ENCODE results near the gene ACAT2.

DNA sequence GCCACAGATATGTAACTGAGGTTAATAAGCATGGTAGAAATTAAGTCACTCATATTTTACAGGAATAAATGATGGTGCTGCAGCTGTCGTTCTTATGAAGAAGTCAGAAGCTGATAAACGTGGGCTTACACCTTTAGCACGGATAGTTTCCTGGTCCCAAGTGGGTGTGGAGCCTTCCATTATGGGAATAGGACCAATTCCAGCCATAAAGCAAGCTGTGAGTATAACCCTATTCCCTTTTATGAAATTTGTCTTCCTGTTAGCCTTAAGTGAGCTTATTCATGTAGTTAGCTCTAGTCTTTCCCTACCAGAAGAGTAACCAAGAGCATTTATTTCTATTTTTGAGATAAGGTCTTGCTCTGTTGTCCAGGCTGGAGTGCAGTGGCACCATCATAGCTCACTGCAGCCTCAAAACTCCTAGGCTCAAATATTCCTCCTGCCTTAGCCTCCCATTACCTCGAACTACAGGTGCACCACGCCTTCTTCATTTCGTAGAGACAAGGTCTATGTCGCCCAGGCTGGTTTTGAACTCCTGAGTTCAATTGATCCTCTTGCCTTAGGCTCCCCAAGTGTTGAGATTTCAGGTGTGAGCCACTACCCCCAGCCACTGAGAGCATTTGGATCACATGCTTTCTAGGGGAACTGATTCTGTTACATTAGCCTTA is 15.5 kb downstream of the ACAT2 start:
- TF ChIP-seq CTCF (IDR thresholded peaks at IDR 0.05) (no peak), POLR2A (IDR thresholded peaks at IDR 0.05) (no peak)

Data from heart left ventricle (tissue), 13 donors.